ENCODE data around the gene ADAMTSL1.
"Not testable (repeated sequence)": the region's sequence is repeated elsewhere in the genome, so short reads cannot be mapped to it uniquely, and the experiment has no call there.

The ADAMTSL1 gene

GRCh38 chr9:18826248-18826647 lies 352.3 kb downstream of the ADAMTSL1 start:
- no peak for DNase-seq

- no peak for DNase-seq
These were observed 355.1 kb downstream of the ADAMTSL1 start for GRCh38 chr9:18829066-18829465.

DNA sequence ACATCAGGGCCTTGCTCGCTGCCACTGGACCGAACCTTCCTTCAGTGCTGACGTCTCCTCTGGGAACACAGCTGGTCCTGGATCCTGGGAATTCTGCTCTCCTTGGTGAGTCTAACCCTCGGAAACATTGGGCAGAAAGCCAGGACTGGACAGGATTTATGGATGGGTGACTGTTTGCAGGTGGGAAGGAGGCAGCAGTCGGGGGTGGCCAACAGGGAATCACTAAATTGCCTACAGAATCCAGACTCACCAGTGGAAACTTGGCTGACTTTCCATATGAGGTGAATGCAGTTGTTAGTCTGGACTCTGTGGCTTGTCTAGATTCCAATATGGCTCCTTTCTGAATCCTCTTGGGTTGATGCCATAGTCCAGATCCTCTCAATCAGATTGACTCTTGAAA lies 355.9 kb downstream of the ADAMTSL1 start:
- DNase-seq: no peak

DNA sequence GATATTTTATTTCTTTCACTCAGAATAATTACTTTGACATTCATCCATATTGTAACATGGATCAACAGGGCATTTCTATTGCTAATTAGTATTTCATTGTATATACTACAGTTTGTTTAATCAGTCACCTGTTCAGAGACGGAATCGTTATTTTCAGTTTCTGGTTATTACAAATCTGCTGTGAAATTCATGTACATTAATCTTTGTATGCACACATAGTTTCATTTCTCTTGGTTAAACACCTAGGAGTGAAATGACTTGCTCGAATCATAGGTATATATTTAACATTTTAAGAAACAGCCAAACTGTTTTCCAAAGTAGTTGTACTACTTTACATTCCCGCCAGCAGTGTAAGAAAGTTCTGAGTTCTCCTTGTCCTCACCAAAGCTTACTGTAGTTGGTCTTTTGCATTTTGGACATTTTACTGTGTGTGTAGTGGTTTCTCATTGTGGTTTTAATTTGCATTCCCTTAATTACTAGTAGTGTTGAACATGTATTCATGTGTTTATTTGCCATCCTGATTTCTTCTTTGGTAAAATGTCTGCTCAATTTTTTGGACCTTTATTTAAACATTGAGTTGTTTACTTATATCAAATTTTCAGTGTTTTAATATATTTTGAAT lies 360.9 kb downstream of the ADAMTSL1 start:
- DNase-seq: no peak

- no peak for DNase-seq
These were observed 363.4 kb downstream of the ADAMTSL1 start for GRCh38 chr9:18837402-18837801.

- DNase-seq: no peak
These were observed 373.8 kb downstream of the ADAMTSL1 start for GRCh38 chr9:18847576-18848275.

DNA sequence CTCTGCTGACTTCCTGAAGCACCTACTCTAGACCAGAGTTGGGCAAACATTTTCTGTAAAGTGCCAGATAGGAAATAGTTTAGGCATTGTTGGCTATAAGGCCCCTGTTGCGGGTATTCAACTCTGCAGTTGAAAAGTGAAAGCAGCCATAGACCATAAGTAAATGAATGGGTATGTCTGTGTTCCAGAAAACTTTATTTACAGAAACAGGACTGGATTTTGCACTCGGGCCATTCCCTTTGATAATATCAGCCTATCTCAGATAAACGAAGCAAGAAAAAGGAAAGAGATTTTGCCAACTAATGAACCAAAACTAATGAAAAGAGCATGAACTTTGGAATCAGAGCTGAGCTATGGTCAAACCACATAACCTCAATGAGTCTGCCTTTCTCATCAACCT lies 374.7 kb downstream of the ADAMTSL1 start:
- no peak for DNase-seq

- DNase-seq: no peak
These were observed 375.3 kb downstream of the ADAMTSL1 start for GRCh38 chr9:18849270-18849669.

- DNase-seq: no peak
These were observed 376.1 kb downstream of the ADAMTSL1 start for GRCh38 chr9:18849890-18850677.

- DNase-seq: no peak
These were observed 377.3 kb downstream of the ADAMTSL1 start for GRCh38 chr9:18851069-18851795.

- DNase-seq: no peak
These were observed 381.7 kb downstream of the ADAMTSL1 start for GRCh38 chr9:18855656-18856055.

DNA sequence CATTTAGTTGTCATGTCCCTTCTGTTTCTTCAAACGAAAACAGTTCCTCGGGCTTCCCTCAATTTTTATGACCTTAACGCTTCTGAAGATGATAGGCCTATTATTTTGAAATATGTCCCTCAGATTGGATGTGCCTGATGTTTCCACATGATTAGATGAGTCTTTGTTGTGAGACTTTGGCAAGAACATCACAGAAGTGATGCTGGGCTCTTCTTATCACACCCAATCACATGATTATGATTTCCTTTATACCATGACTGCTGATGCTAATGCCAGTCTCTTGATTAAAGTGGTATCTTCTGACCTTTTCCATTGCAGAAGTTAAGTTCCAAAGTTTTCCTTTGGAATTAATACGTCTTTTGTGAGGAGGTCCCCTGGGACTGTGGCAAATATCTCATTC lies 383.4 kb downstream of the ADAMTSL1 start:
- DNase-seq: no peak

DNA sequence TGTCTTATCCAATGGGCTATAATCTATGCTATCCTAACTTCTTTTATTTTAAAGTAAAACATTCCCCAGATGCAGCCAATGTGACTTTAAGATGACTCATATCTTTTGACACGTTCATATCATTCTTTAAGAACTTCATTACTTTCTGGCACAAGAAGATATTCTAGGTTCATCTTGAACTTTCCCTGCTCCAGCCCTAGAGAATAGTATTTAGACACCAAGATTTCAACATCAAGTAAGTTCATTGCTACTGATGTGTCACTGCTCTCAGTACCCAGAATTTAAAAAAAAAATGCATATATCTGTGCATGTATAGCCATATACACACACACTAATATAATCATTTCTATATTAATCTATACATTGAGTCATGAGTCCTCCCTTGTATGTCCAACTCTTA lies 383.8 kb downstream of the ADAMTSL1 start:
- DNase-seq: no peak

- no peak for DNase-seq
These were observed 387.9 kb downstream of the ADAMTSL1 start for GRCh38 chr9:18861609-18862544.

- DNase-seq: no peak
These were observed 389.8 kb downstream of the ADAMTSL1 start for GRCh38 chr9:18863791-18864190.

- no peak for DNase-seq
These were observed 390.6 kb downstream of the ADAMTSL1 start for GRCh38 chr9:18864516-18864915.

DNA sequence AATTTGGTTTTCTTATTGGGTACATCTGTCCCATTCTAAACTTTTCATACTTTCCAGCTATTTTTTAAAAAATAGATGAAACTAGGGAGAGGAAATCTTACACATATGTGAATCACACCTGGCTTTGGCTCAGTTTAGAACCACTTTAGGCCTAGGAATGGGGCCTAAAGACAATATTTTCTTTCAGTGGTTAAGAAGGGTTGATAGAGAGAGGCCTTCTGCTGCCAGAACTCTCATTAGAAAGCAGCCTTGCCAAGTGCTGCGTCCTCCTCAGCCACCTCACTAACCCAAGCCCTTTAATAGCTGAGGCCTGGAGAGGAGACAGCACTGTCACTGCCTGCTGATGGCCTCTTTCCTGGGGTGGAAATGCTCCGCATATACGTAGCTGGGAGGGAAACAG lies 391.6 kb downstream of the ADAMTSL1 start:
- no peak for DNase-seq

GRCh38 chr9:18866121-18866831 lies 392.3 kb downstream of the ADAMTSL1 start:
- DNase-seq: no peak

DNA sequence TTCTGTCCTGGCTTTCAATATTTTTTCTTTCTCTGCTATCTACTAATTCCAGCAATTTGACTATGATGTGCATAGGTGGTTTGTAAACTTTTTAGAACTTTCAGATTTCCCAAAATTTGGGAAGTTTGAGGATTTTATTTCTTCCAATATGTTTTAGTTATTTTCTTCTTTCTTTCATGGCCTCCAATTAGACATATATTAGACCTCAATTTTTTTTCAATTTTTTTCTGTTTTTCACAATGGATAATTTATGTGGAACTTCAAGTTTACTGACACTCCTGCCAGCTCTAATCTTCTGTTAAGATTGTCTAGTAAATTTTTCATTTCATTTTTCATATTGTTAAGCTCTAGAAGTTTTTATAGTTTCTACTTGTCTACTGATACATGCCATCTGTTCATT lies 395.8 kb downstream of the ADAMTSL1 start:
- DNase-seq: no peak

GRCh38 chr9:18874069-18874468 lies 400.1 kb downstream of the ADAMTSL1 start:
- no peak for DNase-seq

GRCh38 chr9:18874990-18875389 lies 401.0 kb downstream of the ADAMTSL1 start:
- DNase-seq: not testable (repeated sequence)

All from effector CD4-positive, alpha-beta T cell (primary cell).